Stomach (tissue), 4 donors: ENCODE measurements around the gene PLXNA2.

Source experiments
- EP300 ChIP-seq: sonication (generic); formaldehyde crosslinking; IDR thresholded peaks from one replicate; pipeline ENCODE4 v1.6.1; 2017; ENCODE audit warnings: antibody characterized with exemption
- POLR2A ChIP-seq, 4 donors: fragments of 450-650 bp; IDR thresholded peaks; one replicate each; pipeline ENCODE4 v1.6.1; 2016; ENCODE audit warnings: antibody characterized with exemption in 4 of 4, control low read depth in 2 of 4, mild to moderate bottlenecking in 1 of 4, moderate library complexity in 1 of 4
- TF ChIP-seq, protein P1 (sequence below), 7 experiments: fragments of 450-650 bp in 4 of 7; fragments of 200-600 bp in 3 of 7; sonication (generic) in 3 of 7; IDR thresholded peaks; one replicate each; pipeline ENCODE4 v1.5.1; 2016 to 2019; ENCODE audit warnings: antibody characterized with exemption in 7 of 7, control low read depth in 2 of 7, mild to moderate bottlenecking in 1 of 7

DNA sequence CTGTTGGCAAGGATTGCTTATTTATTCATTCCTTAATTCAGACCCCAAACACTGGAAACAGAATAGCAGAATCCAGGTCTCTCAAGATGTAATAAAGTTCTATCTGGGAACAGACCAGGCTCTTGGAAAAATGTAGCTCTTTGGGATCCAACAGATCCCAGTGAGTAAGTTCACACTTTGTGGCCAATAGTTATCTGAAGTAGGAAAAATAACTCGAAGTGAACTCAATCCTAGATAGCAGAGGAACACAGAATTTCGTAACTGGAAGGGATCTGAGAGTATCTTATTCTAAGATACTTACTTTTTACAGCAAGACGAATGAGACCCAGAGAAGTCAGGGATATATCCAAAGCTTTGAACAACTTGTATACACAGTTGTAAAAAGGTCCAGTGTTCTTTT, 182.6 kb downstream of the PLXNA2 start:
- TF ChIP-seq, protein P1, sequence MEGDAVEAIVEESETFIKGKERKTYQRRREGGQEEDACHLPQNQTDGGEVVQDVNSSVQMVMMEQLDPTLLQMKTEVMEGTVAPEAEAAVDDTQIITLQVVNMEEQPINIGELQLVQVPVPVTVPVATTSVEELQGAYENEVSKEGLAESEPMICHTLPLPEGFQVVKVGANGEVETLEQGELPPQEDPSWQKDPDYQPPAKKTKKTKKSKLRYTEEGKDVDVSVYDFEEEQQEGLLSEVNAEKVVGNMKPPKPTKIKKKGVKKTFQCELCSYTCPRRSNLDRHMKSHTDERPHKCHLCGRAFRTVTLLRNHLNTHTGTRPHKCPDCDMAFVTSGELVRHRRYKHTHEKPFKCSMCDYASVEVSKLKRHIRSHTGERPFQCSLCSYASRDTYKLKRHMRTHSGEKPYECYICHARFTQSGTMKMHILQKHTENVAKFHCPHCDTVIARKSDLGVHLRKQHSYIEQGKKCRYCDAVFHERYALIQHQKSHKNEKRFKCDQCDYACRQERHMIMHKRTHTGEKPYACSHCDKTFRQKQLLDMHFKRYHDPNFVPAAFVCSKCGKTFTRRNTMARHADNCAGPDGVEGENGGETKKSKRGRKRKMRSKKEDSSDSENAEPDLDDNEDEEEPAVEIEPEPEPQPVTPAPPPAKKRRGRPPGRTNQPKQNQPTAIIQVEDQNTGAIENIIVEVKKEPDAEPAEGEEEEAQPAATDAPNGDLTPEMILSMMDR (IDR thresholded peaks at IDR 0.05): no peak
- TF ChIP-seq EP300 (no peak), POLR2A (IDR thresholded peaks at IDR 0.05) (no peak)
